HCT116 (cell line): ENCODE data around the gene ALKBH4.
"Not testable (repeated sequence)": the region's sequence is repeated elsewhere in the genome, so short reads cannot be mapped to it uniquely, and the experiment has no call there.

Experiments used
- CEBPB ChIP-seq: IDR thresholded peaks from 2 replicates; pipeline ENCODE4 v1.6.1; 2012; ENCODE audit warnings: low read depth
- EZH2 ChIP-seq: fragments of 200-600 bp; sonication (generic); IDR thresholded peaks from 2 replicates; pipeline ENCODE4 v1.6.1; 2017; ENCODE audit warnings: antibody characterized with exemption, mixed run types
- FOSL1 ChIP-seq: IDR thresholded peaks from 2 replicates; pipeline ENCODE4 v1.6.1; 2012; ENCODE audit warnings: low read depth
- POLR2A ChIP-seq: IDR thresholded peaks from 2 replicates; pipeline ENCODE4 v1.7.0; 2011; ENCODE audit warnings: borderline replicate concordance; ENCODE audit not compliant: insufficient read depth, insufficient read length; ENCODE audit errors: extremely low read depth
- POLR2AphosphoS5 ChIP-seq: IDR thresholded peaks from 2 replicates; pipeline ENCODE4 v1.6.1; 2011; ENCODE audit warnings: mild to moderate bottlenecking, low read depth, low read length, moderate library complexity
- REST ChIP-seq: IDR thresholded peaks from 2 replicates; pipeline ENCODE4 v1.6.1; 2012; ENCODE audit warnings: low read depth
- SIN3A ChIP-seq: IDR thresholded peaks from 2 replicates; pipeline ENCODE4 v1.6.1; 2012; ENCODE audit warnings: low read depth
- SP1 ChIP-seq: IDR thresholded peaks from 2 replicates; pipeline ENCODE4 v1.6.1; 2012; ENCODE audit warnings: low read depth
- TCF7L2 ChIP-seq: IDR thresholded peaks from 2 replicates; pipeline ENCODE4 v1.7.0; 2011; ENCODE audit warnings: borderline replicate concordance, inconsistent platforms; ENCODE audit not compliant: insufficient read depth, insufficient read length; ENCODE audit errors: extremely low read depth
- ZNF274 ChIP-seq: fragments of 200-500 bp; sonication (Bioruptor generic); IDR thresholded peaks from 2 replicates; pipeline ENCODE4 v1.6.1; 2014; ENCODE audit warnings: mild to moderate bottlenecking, low read depth, low read length, inconsistent platforms
- TF ChIP-seq, protein P1 (sequence below), 3 experiments: fragments of 200-600 bp in 1 of 3; sonication (generic) in 1 of 3; IDR thresholded peaks in 2 of 3; conservative IDR thresholded peaks in 1 of 3; 2 replicates each; pipeline ENCODE4 v1.5.1; 2012 to 2017; ENCODE audit warnings: low read depth in 2 of 3, low read length in 2 of 3, antibody characterized with exemption in 1 of 3, borderline replicate concordance in 1 of 3, control low read depth in 1 of 3, mild to moderate bottlenecking in 1 of 3, mixed read lengths in 1 of 3, mixed run types in 1 of 3, moderate library complexity in 1 of 3; ENCODE audit not compliant: insufficient read depth in 1 of 3
- TF ChIP-seq, protein P2 (sequence below): IDR thresholded peaks from 2 replicates; pipeline ENCODE4 v1.6.1; 2012

DNA sequence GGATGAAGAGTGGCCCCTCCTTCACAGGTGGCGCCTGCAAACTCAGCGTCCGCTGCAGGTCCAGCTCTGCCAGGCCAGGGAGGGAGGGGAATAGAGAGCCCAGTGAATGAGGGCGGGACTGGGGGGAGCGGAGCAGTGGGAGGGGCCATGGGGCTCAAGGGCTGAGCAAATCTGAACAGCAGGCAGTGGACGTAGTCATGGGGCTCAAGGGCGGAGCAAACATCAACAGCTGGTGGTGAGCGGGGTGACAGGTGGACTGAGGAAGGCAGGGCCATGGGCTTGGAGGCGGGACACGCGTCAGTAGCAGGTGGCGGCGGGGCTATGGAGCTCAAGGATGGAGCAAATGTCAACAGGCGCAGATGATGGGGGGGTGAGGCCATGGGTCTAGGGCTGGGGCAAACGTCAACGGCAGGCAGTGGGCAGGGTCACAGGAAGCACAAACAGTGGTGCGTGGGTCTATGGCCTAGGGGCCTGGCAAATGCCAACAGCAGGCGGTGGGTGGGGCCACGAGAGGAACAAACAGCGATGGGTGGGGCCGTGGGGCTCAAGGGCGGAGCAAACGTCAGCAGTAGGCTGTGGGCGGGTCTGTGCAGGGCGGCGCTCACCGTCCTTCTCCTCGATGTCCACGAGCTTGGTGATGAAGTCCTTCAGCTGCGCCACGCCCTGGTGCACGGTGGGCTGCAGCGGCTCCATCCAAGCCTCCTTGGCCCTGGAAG, 28.7 kb upstream of the ALKBH4 start:
- TF ChIP-seq, protein P1, sequence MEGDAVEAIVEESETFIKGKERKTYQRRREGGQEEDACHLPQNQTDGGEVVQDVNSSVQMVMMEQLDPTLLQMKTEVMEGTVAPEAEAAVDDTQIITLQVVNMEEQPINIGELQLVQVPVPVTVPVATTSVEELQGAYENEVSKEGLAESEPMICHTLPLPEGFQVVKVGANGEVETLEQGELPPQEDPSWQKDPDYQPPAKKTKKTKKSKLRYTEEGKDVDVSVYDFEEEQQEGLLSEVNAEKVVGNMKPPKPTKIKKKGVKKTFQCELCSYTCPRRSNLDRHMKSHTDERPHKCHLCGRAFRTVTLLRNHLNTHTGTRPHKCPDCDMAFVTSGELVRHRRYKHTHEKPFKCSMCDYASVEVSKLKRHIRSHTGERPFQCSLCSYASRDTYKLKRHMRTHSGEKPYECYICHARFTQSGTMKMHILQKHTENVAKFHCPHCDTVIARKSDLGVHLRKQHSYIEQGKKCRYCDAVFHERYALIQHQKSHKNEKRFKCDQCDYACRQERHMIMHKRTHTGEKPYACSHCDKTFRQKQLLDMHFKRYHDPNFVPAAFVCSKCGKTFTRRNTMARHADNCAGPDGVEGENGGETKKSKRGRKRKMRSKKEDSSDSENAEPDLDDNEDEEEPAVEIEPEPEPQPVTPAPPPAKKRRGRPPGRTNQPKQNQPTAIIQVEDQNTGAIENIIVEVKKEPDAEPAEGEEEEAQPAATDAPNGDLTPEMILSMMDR (IDR thresholded peaks at IDR 0.05 in 2 of 3, conservative IDR thresholded peaks at IDR 0.05 in 1 of 3; ENCODE audit: borderline replicate concordance in 1 of 3, insufficient read depth in 1 of 3, low read depth in 2 of 3, low read length in 2 of 3), result not testable (repeated sequence)
- not testable (repeated sequence) for TF ChIP-seq EZH2, POLR2A, SP1, CEBPB, POLR2AphosphoS5, REST, TCF7L2, FOSL1, SIN3A, ZNF274
- TF ChIP-seq, protein P2, sequence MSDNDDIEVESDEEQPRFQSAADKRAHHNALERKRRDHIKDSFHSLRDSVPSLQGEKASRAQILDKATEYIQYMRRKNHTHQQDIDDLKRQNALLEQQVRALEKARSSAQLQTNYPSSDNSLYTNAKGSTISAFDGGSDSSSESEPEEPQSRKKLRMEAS, result not testable (repeated sequence)
